ENCODE measurements around the gene RASAL1. TPM values are rescaled to one million over a fixed set of nuclear protein-coding genes. Genes with fewer than 3 reads are reported as not detected.

The RASAL1 gene
- polyA plus RNA-seq, 3 donors: not detected

GRCh38 chr12:113088037-113088436 lies 47.5 kb downstream of the RASAL1 start:
- no peak for DNase-seq
- Histone ChIP-seq H3K4me3 (replicated peaks in 1 of 3; ENCODE audit: low read depth in 2 of 3, low read length in 3 of 3) (no peak overlapping the region), H3K4me2 (replicated peaks; ENCODE audit: extremely low read depth, low read length, poor library complexity, severe bottlenecking) (no peak overlapping the region), H3K27ac (ENCODE audit: low read depth in 1 of 2, low read length in 2 of 2) (no peak overlapping the region), H3K9ac (ENCODE audit: insufficient read depth, low read length, poor library complexity, severe bottlenecking) (no peak overlapping the region), H3K9me3 (replicated peaks in 1 of 2; ENCODE audit: control insufficient read depth in 1 of 2, insufficient read depth in 1 of 2, low read length in 2 of 2) (no peaks in the 10 kb centered on the region), H4K20me1 (ENCODE audit: insufficient read depth, low read length) (no peaks in the 10 kb centered on the region), H3K4me1 (ENCODE audit: control insufficient read depth in 1 of 2, insufficient read depth in 2 of 2, low read length in 2 of 2) (no peaks in the 10 kb centered on the region), H3K79me2 (ENCODE audit: insufficient read depth, low read length) (no peaks in the 10 kb centered on the region), H2AFZ (ENCODE audit: insufficient read depth, low read depth, low read length, poor library complexity, severe bottlenecking) (no peak overlapping the region), H3K36me3 (replicated peaks in 1 of 2; ENCODE audit: control insufficient read depth in 1 of 2, insufficient read depth in 2 of 2, low read length in 2 of 2) (no peaks in the 10 kb centered on the region), H3K27me3 (ENCODE audit: control insufficient read depth in 2 of 2, insufficient read depth in 2 of 2, low read length in 2 of 2) (peaks cover 2 to 26% of the 10 kb centered on the region in 2 donors)
- Mint-ChIP-seq H3K27ac (no peak overlapping the region), H3K27me3 (ENCODE audit: low read depth in 3 of 3) (peaks cover 19 to 45% (median 30%) of the 10 kb centered on the region in 3 donors), H3K4me3 (no peak overlapping the region), H3K9me3 (peaks cover 0 to 5% (median 0%) of the 10 kb centered on the region in 7 donors), H3K4me1 (peaks cover 11% of the 10 kb centered on the region), H3K36me3 (no peaks in the 10 kb centered on the region)
- WGBS (ENCODE audit: insufficient coverage): 90% methylated on average over 3 of the region's 3 CpGs
- no peak for TF ChIP-seq CTCF (IDR thresholded peaks at IDR 0.05)
- intact Hi-C loops (cut with micrococcal nuclease): no loop called here

- H3K4me1 ChIP-seq (ENCODE audit: control insufficient read depth in 1 of 2, insufficient read depth in 2 of 2, low read length in 2 of 2): no peaks in the 10 kb centered on the region
- H3K27me3 Mint-ChIP-seq (ENCODE audit: low read depth in 3 of 3): peaks cover 15 to 39% (median 21%) of the 10 kb centered on the region in 3 donors
- no peak overlapping the region for H3K9ac ChIP-seq (ENCODE audit: insufficient read depth, low read length, poor library complexity, severe bottlenecking)
- H3K9me3 ChIP-seq (replicated peaks in 1 of 2; ENCODE audit: control insufficient read depth in 1 of 2, insufficient read depth in 1 of 2, low read length in 2 of 2): no peaks in the 10 kb centered on the region
- intact Hi-C loops (cut with micrococcal nuclease): no loop called here
- no peak overlapping the region for H3K27ac ChIP-seq (ENCODE audit: low read depth in 1 of 2, low read length in 2 of 2)
- H3K4me1 Mint-ChIP-seq: peaks cover 7% of the 10 kb centered on the region
- peaks cover 0 to 5% (median 0%) of the 10 kb centered on the region in 7 donors for H3K9me3 Mint-ChIP-seq
- no peak for TF ChIP-seq CTCF (IDR thresholded peaks at IDR 0.05)
- H3K36me3 ChIP-seq (replicated peaks in 1 of 2; ENCODE audit: control insufficient read depth in 1 of 2, insufficient read depth in 2 of 2, low read length in 2 of 2): no peaks in the 10 kb centered on the region
- no peak overlapping the region for H3K4me2 ChIP-seq (replicated peaks; ENCODE audit: extremely low read depth, low read length, poor library complexity, severe bottlenecking)
- H3K4me3 Mint-ChIP-seq: no peak overlapping the region
- peak overlapping the region in 1 of 7 donors; percentile 34 for H3K27ac Mint-ChIP-seq
- no peaks in the 10 kb centered on the region for H3K79me2 ChIP-seq (ENCODE audit: insufficient read depth, low read length)
- no peak overlapping the region for H2AFZ ChIP-seq (ENCODE audit: insufficient read depth, low read depth, low read length, poor library complexity, severe bottlenecking)
- no peak for DNase-seq
- H3K4me3 ChIP-seq (replicated peaks in 1 of 3; ENCODE audit: low read depth in 2 of 3, low read length in 3 of 3): no peak overlapping the region
- H3K36me3 Mint-ChIP-seq: no peaks in the 10 kb centered on the region
- H4K20me1 ChIP-seq (ENCODE audit: insufficient read depth, low read length): no peaks in the 10 kb centered on the region
- 32% methylated on average over 4 of the region's 5 CpGs for WGBS (ENCODE audit: insufficient coverage)
- peaks cover 2 to 17% of the 10 kb centered on the region in 2 donors for H3K27me3 ChIP-seq (ENCODE audit: control insufficient read depth in 2 of 2, insufficient read depth in 2 of 2, low read length in 2 of 2)
Observed at GRCh38 chr12:113087193-113087592, 48.4 kb downstream of the RASAL1 start.
